HTR-8/SVneo (cell line): ENCODE data around the gene COL24A1.
"Not testable (repeated sequence)": the region's sequence is repeated elsewhere in the genome, so short reads cannot be mapped to it uniquely, and the experiment has no call there.

Experiments
- DNase-seq: peaks from one replicate; pipeline ENCODE4 v3.0.0; 2011; ENCODE audit warnings: low spot score, mixed read lengths; ENCODE audit not compliant: insufficient read length
- FAIRE-seq: peaks from 2 replicates; lab custom pipeline; 2011; peaks lifted over from hg19 to GRCh38; lab: Jason Lieb, UNC

Gene COL24A1

GRCh38 chr1:85936057-85936456 lies 220.5 kb downstream of the COL24A1 start:
- DNase-seq = no peak

DNA sequence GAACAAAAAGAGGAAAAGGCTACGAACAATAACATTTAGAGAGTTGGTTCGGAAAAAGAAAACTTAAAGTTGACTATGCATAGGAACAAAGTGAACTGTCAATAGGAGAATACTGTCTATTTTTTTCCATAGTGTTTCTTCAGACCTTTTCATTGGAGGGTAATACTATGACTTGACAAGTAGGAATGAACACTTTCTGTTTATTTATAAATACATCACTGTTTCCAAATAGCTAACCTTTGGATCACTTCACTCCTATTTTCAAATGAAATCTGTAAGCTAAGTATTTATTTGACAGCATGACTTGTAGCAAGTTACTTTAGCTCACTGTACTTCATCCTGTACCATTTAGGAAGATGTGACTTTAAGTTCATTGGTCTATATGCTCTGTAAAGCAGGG lies 221.3 kb downstream of the COL24A1 start:
- no peak for FAIRE-seq
- DNase-seq = no peak

More at GRCh38 chr1:85936057-85936456, 220.5 kb downstream of the COL24A1 start:
- FAIRE-seq = no peak

- FAIRE-seq (no peak), DNase-seq (no peak)
Measured at GRCh38 chr1:85934516-85934915, 222.1 kb downstream of the COL24A1 start.

DNA sequence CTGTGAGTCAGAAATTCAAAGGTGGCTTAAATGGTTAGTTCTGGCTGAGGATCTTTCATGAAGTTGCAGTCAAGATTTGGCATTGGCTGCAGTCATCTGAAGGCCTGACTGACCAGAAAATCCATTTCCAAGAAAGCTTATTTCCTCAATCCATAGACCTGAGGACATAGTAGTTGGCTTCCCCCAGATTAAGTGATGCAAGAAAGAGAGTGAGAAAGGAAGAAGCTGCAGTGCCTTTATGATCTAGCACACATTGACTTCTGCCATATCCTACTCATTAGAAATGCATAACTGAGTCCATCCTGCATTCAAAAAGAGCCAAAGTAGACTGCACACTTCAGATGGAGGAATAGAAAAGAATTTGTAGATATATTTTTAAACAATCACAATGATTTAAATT lies 222.6 kb downstream of the COL24A1 start:
- no peak for DNase-seq
- no peak for FAIRE-seq

- no peak for DNase-seq
- FAIRE-seq = no peak
Measured at GRCh38 chr1:85911742-85912141, 244.8 kb downstream of the COL24A1 start.

DNA sequence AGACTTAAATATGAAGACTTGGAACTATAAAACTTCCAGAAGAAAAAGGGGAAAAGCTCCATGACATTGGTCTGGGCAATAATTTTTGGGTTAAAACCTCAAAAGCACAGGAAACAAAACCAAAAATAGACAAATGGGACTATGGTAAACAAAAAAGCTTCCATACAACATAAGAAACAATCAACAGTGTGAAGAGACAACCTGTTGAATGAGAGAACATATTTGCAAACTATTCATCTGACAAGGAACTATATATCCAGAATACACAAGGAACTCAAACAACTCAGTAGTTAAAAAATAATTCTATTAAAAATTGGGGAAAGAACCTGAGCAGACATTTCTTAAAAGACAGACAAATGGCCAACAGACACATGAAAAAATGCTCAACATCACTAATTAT lies 255.7 kb downstream of the COL24A1 start:
- FAIRE-seq = no peak
- DNase-seq = no peak

- no peak for DNase-seq
Measured at GRCh38 chr1:85898861-85899260, 257.7 kb downstream of the COL24A1 start.

DNA sequence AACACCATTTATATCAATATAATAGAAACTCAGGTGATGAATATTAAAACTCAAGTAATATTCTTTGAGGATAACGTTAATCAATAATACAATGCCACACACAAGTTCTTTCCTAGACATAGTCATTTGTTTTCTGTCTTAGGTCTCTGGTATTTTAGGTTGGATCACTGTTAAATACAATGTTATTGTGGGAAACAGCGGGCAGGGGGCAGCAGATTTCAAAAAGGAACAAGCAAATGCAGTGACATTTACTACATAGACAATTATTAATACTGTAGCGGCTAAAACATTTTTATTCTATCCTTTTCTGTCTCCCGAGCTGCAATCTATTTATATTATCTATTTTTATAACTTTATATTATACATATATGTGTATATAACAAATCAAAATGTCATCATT lies 261.9 kb downstream of the COL24A1 start:
- FAIRE-seq (no peak), DNase-seq (peak; percentile 6)

More at GRCh38 chr1:85898861-85899260, 257.7 kb downstream of the COL24A1 start:
- no peak for FAIRE-seq

DNA sequence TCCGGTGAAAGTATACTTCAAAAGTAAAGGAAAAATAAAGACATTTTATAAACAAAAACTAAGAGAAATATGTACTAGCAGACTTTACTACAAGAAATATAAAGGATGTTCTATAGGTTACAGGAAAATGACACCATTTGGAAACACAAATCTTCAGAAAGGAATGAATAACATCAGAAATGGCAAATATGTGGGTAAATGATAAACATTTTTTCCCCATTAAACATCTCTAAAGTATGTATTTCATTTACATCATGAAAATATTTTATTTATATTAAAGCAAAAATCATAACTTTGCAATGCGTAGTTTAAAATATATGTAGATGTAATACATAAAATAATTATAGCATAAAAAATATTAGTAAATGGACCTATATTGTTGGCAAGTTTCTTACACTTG lies 264.2 kb downstream of the COL24A1 start:
- FAIRE-seq = no peak

GRCh38 chr1:85889870-85890269 lies 266.7 kb downstream of the COL24A1 start:
- no peak for FAIRE-seq
- DNase-seq = no peak

More for the DNA sequence above, 264.2 kb downstream of the COL24A1 start:
- DNase-seq = no peak

GRCh38 chr1:85888921-85889320 lies 267.7 kb downstream of the COL24A1 start:
- DNase-seq (no peak), FAIRE-seq (no peak)

GRCh38 chr1:85884372-85885035 lies 272.1 kb downstream of the COL24A1 start:
- DNase-seq (peak; percentile 26), FAIRE-seq (no peak)

DNA sequence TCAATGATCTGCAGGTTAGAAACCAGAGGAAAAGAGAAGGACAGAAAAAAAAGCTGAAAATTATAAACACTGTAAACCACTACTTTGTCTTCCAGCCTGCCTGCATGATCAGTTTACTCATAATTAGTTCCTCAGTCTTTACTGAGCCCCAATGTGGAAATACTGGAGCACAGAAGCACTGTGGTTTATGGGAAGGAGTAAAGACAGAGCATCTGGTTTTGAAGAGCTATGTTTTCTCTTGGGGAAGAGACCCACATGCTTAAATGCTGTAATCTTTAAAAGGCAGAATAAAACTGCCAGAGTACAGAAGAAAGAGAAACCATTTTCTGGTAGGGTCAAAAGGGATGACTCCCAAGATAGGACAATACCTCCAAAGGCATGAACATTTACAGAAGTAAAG lies 289.4 kb downstream of the COL24A1 start:
- DNase-seq = no peak
- no peak for FAIRE-seq

DNA sequence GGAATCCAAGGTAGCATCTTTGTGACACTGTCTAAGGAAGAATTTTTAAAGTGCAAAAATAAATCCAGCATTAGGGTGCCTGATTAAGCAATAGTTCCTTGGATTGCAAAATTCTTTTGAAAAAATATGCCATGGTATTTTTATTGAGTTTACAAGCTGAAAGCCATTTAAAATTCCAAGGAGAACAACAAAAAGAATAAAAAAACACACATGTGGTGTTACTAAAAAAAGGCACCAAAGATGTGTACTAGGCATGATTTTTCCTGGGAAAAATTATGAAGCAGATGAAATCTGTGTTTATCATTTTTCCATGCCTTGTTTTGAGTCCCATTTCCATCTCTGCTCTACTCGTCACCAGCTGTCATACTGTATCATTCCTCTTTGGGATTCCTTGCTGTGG lies 291.4 kb downstream of the COL24A1 start:
- no peak for FAIRE-seq

DNA sequence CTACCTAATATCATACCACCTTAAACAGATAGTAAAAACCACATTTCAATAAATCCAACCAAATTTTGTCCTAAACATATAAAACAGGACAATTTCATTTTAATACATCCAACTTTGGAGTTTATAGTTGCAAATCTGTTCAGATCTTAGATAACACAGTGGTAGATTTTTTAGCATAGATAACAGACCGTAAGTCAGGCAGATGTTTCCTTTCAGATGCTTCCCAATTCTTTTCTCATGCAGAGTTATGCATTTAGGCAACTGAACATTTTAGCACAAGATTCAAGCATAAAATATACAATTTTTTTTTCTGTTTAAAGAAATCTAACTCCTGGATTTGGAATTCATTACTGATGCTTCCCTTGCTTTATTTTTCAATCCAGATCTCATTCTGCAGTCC lies 291.8 kb downstream of the COL24A1 start:
- no peak for DNase-seq
- FAIRE-seq = no peak

More for the DNA sequence above, 291.4 kb downstream of the COL24A1 start:
- DNase-seq = no peak

- FAIRE-seq, DNase-seq: not testable (repeated sequence)
Measured at GRCh38 chr1:85863639-85864038, 292.9 kb downstream of the COL24A1 start.

DNA sequence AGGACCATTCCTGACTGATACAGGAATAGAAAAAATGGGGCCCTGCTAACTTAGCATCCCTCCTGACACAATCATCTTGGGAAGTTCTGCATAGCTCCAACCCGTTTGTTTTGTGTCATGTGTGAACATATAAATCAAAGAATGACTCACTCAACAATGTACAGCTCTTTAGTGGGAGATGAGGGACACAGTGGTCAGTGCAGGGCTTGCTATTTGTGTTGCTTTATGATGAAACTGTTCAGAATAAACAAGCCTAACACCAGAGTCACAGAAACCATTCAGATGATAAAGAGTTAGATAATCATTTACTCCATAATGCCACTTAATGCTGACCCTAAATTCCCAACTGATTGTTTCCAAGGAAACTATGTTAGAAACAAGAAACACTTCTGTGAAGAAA lies 294.1 kb downstream of the COL24A1 start:
- no peak for FAIRE-seq
- no peak for DNase-seq

GRCh38 chr1:85857991-85858390 lies 298.6 kb downstream of the COL24A1 start:
- no peak for FAIRE-seq
- no peak for DNase-seq

- DNase-seq (peak; percentile 53), FAIRE-seq (no peak)
Measured at GRCh38 chr1:85850238-85850637, 306.3 kb downstream of the COL24A1 start.

GRCh38 chr1:85849660-85850059 lies 306.9 kb downstream of the COL24A1 start:
- FAIRE-seq = no peak

DNA sequence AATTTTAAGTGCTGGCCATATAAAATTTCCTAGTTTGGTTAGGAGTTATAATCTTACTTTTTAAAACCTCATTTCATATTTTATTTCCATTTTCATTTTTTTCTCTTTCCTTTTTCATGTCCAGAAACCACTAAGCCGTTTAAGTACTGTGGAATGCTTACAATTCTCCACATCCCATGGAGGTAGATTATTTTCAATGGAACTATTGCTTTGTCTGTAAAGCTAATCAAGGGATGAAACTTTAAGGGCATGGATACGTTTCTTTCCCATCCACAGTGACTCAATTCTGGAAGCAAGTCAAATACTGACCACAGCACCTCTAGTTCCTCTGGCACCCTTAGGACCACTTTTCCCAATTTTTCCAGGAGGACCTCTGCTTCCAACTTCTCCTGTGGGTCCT lies 309.2 kb downstream of the COL24A1 start:
- no peak for DNase-seq
- FAIRE-seq = no peak

More at GRCh38 chr1:85849660-85850059, 306.9 kb downstream of the COL24A1 start:
- DNase-seq = no peak

- FAIRE-seq = no peak
- DNase-seq = no peak
Measured at GRCh38 chr1:85846706-85847105, 309.9 kb downstream of the COL24A1 start.
